H1 (cell line): ENCODE results near the gene MAPRE3. TPM values are rescaled to one million over a fixed set of nuclear protein-coding genes. Genes with fewer than 3 reads are reported as not detected.

Experiments
- MAX ChIP-seq: IDR thresholded peaks from 2 replicates; pipeline ENCODE4 v1.6.1; 2012; ENCODE audit warnings: inconsistent platforms
- polyA plus RNA-seq, 7 experiments: library from polyadenylated mRNA; depleted of rRNA in 3 of 7; stranded (reverse) in 5 of 7; unstranded in 2 of 7; fragments of >200 nt in 5 of 7; fragments of 200-250 nt in 2 of 7; gene quantifications; 1 replicate in 5 of 7; 2 replicates in 1 of 7; 4 replicates in 1 of 7; pipeline versions ENCODE4 v1.2.1 to v1.2.3, GENCODE V29; 2011 to 2013; ENCODE audit warnings: missing spikeins in 2 of 7, mixed read lengths in 2 of 7
- total RNA-seq: library from RNA; stranded (reverse); fragmentation: NEBNext Ultra II Directional; extraction: Animal tissue kit (Norgen Biotek cat#: 25700); gene quantifications from 2 replicates; pipeline ENCODE4 v1.2.1, GENCODE V29; 2021

MAPRE3 gene
- total and polyA plus RNA-seq, 2 of the 8 experiments (the other 6 are each of a cell fraction or from before 2014, with no cell fraction given), result 4.9 to 6.6 TPM

- TF ChIP-seq MAX, result no peak
Measured at GRCh38 chr2:26980971-26981370, 10.5 kb downstream of the MAPRE3 start (continued).
